GM12872 (cell line): ENCODE data around the gene MS4A1.
A peak's percentile ranks its signal among the peaks of the same experiment; 100 is the strongest.

Source experiments
- CTCF ChIP-seq: IDR thresholded peaks from 3 replicates; pipeline ENCODE4 v1.5.1; 2011; ENCODE audit warnings: low read depth, mild to moderate bottlenecking, low read length, moderate library complexity; ENCODE audit not compliant: insufficient read depth

MS4A1 gene

DNA sequence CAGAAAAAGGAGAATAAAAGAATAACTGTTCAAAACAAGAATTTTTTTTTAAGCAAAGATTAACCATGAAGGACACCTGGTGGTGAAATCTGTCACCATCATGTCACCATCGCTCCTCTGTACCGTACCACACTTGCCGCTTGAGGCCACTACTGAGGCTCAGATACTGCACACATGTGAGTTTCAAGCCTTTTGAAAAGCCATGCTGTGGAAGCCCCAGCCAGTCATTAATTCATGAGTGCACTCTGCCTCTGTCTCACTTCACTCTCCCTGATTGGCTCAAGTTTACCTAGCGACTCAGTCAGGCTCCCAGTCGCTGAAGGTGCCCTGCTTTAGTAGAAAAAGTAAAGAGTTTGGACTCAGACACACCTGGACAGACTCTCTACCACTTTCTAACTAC lies 30.3 kb downstream of the MS4A1 start:
- TF ChIP-seq CTCF, result peak; percentile 95

GRCh38 chr11:60492488-60493009 lies 36.9 kb downstream of the MS4A1 start, which contains the start of gene MS4A12:
Gene MS4A12, plus strand, starts transcription at chr11:60492778. Its CDS starts 4,541 bp downstream, at chr11:60497319.
- TF ChIP-seq CTCF, result no peak

GRCh38 chr11:60493454-60493853 lies 37.8 kb downstream of the MS4A1 start:
- TF ChIP-seq CTCF, result no peak

GRCh38 chr11:60498399-60498798 lies 42.8 kb downstream of the MS4A1 start:
- no peak for TF ChIP-seq CTCF

DNA sequence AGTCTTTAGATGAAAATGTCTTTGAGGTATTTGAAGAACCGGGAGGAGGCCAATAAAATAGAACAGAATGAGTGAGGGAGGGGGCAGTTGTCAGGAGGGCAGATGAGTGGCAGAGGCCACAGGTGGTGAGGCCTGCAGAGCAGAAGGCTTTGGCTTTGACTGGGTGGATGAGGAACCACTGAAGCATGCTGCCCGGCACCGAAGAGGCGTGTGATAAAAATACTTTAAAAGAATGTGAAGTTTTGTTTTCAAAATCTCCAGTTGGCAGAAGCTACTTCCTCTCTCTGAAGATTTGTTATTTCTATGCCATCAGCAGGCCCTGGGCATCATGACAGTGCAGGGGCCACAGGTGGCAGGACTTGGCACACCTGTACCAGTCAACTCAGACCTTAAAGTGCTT lies 43.2 kb downstream of the MS4A1 start:
- no peak for TF ChIP-seq CTCF

- no peak for TF ChIP-seq CTCF
Observed at GRCh38 chr11:60500276-60500910, 44.7 kb downstream of the MS4A1 start.

DNA sequence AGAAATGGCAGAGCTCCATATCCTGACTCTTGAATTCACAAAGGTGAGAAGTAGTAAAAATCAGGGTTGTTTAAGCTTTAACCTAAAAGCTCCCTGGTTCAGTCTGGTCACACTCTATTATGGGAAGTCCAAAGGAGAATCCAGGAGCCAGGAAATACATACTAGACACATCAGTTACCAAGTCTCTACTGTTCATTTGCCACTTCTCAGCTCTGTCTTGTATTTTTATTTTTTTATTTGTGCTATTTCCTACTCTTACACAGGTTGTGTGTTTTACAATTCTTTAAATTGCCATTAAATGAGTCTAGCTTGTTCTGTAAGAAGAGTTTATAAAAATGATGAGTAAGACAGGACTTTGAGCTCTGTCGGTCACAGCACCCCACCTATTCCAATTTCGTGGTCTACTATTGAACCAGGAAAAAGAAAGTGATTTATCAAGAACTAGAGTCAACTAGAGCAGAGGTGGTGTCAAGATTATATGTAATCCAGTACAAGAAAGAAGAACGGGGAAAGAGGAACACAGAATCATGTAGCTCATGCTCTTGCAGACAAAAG lies 46.7 kb downstream of the MS4A1 start:
- TF ChIP-seq CTCF, result no peak
